ENCODE data around the gene HSPA4. TPM values are rescaled to one million over a fixed set of nuclear protein-coding genes. Genes with fewer than 3 reads are reported as not detected.
"Not testable (repeated sequence)": the region's sequence is repeated elsewhere in the genome, so short reads cannot be mapped to it uniquely, and the experiment has no call there.

HSPA4 gene
- total RNA-seq (2014; rRNA removed; shearing (Covaris generic); ENCODE audit: low replicate concordance): 300 and 358 TPM in 2 replicates

DNA sequence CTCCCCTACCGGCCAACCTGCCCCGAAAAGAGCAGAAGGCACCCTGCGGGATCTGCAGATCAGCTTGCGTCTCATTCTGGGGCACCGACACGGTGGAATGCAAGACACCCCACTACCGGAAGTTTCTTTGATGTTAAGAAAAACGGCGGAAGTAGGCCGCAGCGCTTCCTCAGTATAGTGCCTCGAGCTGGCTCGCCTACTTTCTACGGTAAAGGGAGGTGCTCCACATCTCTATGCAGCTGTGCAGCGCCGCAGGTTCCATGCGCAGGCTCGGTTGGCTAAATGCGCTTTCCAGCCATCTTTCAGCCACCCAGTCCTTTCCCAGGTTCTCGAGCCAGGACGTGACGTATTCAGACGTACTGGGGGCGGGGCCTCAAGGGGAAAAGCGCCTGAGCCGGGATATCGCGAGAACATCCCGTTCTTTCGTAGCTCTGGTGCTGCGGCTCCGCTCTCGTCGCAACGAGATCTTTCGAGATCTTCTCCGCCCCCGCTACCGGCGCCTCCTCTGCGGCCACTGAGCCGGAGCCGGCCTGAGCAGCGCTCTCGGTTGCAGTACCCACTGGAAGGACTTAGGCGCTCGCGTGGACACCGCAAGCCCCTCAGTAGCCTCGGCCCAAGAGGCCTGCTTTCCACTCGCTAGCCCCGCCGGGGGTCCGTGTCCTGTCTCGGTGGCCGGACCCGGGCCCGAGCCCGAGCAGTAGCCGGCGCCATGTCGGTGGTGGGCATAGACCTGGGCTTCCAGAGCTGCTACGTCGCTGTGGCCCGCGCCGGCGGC is at the start of gene HSPA4:
TSS of gene HSPA4 (plus strand) at position 472 of the 775 bp plus-strand sequence. CDS start at position 710, 238 bp downstream.
- Histone ChIP-seq H3K9me3 (peaks cover 2% of the 10 kb centered on the region; the same call in 1 of the 2 replicates), H3K4me3 (peak within 1 kb of the TSS; percentile 95), H3K27me3 (no peaks in the 10 kb centered on the region), H3K36me3 (peaks cover 34% of the 10 kb centered on the region)
- DNase-seq: peak; percentile 99

DNA sequence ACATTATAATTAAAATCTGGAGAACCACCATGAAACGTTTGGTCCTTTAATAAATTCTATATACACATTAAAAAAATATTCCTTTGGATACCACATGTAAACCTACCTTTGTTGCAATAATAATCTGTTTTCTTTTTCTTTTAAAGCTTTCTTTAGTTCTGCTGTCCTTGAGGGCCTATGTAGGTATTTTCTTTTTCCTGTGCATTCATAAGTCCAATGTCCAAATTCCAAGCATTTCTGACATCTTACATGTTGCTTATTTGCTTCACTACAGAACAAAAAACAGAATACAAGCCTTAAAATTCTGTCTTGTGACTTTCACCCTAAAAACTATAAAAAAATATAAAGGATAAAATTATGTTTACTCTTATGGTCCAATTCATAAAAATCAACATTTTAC is 45.2 kb upstream of the HSPA4 start:
- H3K27me3 ChIP-seq: no peaks in the 10 kb centered on the region
- no peaks in the 10 kb centered on the region for H3K9me3 ChIP-seq
- no peak overlapping the region for H3K4me3 ChIP-seq
- H3K36me3 ChIP-seq: peaks cover 40% of the 10 kb centered on the region
- no peak for DNase-seq

DNA sequence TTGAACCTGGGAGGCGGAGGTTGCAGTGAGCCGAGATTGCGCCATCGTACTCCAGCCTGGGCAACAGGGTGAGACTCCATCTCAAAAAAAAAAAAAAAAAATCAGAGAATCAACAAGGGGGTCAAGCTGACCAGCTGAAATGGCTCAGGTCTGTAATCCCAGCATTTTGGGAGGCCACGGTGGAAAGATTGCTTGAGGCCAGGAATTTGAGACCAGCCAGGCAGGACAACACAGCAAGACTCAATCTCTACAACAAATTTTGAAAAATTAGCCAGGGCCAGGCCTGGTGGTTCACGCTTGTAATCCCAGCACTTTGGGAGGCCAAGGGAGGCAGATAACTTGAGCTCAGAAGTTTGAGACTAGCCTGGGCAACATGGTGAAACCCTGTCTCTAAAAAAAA is 43.4 kb upstream of the HSPA4 start:
- not testable (repeated sequence) for H3K4me3 ChIP-seq, DNase-seq, H3K27me3 ChIP-seq, H3K9me3 ChIP-seq
- peaks cover 37% of the 10 kb centered on the region for H3K36me3 ChIP-seq

DNA sequence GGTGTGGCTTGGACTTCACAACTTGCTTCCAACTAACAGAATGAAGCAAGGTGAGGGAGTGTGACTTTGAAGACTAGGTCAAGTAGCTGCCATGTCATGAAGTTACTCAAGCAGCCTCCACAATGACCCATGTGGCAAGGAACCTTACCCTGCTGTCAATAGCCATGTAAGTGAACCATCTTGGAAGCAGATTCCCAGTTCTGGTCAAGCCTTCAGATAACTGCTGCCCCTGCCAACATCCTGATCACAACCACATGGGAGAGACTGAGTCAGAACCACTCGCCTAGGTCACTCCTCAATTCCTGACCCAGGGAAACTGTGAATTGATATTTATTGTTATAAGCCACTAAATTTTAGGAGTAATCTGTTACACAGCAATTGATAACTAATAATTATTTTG is 36.3 kb upstream of the HSPA4 start:
- peaks cover 2% of the 10 kb centered on the region; the same call in 1 of the 2 replicates for H3K9me3 ChIP-seq
- DNase-seq: no peak
- H3K27me3 ChIP-seq: no peaks in the 10 kb centered on the region
- no peak overlapping the region for H3K4me3 ChIP-seq
- H3K36me3 ChIP-seq: peaks cover 23% of the 10 kb centered on the region

DNA sequence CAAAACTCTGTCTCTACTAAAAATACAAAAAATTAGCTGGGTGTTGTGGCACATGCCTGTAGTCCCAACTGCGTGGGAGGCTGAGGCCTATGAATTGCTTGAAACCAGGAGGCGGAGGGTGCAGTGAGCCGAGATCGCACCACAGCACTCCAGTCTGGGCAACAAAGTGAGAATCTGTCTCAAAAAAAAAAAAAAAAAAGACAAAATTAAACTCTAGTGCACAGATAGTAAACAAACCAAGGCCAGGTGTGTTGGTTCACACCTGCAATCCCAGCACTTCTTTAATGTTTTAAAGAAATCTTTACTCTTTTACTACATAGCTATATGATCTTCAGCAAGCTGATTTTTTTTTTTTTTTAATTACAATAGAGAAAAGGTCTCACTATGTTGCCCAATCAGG is 33.8 kb upstream of the HSPA4 start:
- Histone ChIP-seq H3K27me3 (no peaks in the 10 kb centered on the region), H3K4me3 (no peak overlapping the region), H3K36me3 (peaks cover 29% of the 10 kb centered on the region), H3K9me3 (no peaks in the 10 kb centered on the region)
- no peak for DNase-seq

DNA sequence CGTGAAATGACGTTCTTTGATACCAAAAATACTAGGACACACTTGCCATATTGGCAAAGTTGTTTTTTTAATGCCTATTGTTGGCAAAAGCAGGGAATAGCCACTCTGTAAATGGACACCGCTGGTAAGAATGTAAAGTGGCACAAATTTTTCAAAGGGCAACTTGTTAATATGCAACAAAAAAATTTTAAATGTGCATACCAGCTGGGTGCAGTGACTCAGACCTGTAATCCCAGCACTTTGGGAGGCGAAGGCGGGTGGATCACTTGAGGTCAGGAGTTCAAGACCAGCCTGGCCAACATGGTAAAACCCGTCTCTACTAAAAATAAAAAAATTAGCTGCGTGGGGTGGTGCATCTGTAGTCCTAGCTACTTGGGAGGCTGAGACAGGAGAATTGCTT is 32.3 kb upstream of the HSPA4 start:
- DNase-seq, H3K4me3 ChIP-seq, H3K9me3 ChIP-seq, H3K27me3 ChIP-seq: not testable (repeated sequence)
- peaks cover 39% of the 10 kb centered on the region for H3K36me3 ChIP-seq

DNA sequence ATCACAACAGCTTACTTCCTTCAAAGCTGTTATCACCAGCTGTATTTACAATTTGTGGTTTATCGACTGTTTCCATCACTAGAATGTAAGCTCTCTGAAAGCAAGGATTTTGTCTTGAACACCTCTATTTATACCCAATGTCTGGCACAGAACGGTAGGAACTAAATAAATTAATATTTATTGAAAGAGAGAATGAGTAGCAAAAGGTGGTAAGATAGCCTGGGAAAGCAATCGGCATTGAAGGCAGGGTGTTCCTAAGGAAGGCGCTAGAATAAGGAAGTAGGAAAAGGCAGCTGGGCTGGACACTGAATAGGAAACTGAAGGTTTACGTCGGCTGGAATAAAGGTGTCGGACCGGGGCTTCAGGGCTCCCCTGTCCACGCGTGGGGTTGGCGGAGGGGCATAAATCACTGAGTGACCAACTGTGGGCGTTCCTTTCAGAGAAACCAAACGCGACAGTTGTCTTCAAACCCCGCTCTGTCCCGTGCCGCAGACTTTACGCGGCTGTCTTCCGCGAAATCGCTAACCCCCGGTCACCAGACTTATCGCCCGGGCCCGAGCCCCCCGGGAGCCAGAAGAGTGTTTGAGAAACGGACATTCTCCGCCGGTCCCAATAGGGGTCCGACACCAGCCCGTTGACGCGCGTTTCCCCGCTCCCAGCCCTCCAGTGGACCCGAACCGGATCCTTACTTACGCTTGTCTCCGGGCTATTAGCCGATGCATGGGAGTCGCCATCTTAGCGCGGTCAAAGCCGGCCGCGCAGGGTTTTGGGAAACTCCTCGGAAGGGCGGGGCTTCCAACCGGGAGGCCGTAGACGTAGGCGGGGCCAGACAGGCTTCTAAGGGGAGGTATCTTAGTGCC is 25.8 kb upstream of the HSPA4 start, which contains the start of gene ZCCHC10:
TSS of gene ZCCHC10 (minus strand) at position 746 of the 860 bp plus-strand sequence. CDS start at position 734, 12 bp downstream.
- Histone ChIP-seq H3K4me3 (peak within 1 kb of the TSS; percentile 99), H3K36me3 (peaks cover 25% of the 10 kb centered on the region), H3K9me3 (no peaks in the 10 kb centered on the region), H3K27me3 (no peaks in the 10 kb centered on the region)
- DNase-seq: peak; percentile 95

DNA sequence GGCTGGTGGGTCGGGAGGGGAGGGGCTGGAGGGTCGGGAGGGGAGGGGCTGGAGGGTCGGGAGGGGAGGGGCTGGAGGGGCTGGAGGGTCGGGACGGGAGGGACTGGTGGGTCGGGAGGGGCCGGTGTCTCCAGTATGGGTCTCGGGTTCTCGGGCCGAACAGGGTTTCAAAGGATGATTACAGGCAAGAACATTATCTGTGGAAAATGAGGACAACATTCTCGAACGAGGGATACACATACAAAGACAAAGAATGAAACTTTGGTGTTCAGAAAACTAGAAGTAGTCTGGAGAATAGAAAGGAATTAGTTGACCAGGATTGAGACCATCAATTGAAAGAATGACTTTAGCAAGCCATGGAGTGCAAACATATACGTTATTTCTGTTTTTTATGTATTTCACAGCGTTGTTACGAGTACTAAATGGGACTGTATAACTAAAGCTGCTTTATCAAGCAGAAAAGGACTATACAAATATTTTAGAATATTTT is 25.1 kb upstream of the HSPA4 start:
- DNase-seq: no peak
- Histone ChIP-seq H3K9me3 (no peaks in the 10 kb centered on the region), H3K36me3 (peaks cover 23% of the 10 kb centered on the region), H3K27me3 (no peaks in the 10 kb centered on the region), H3K4me3 (peak overlapping the region; percentile 99)

DNA sequence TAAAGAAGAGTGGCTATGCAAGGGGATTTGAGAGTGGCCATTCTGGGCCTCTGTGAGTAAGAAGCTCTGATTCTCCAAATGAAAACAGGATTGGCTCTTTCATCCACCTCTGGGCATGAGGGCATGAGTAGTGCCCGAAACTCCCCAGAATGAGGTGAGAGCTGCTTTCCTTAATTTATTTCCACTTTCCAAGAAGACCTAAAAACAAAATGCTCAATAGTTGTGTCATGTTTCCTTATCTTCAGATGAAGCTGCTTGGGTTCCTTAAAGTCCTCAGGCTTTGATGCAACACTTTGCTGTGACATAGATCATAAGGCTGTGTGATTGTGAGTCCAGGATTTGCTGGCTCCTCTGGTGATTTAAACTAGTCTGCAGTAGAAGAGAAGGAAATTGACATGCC is 22.4 kb upstream of the HSPA4 start:
- DNase-seq: no peak
- H3K9me3 ChIP-seq: no peaks in the 10 kb centered on the region

DNA sequence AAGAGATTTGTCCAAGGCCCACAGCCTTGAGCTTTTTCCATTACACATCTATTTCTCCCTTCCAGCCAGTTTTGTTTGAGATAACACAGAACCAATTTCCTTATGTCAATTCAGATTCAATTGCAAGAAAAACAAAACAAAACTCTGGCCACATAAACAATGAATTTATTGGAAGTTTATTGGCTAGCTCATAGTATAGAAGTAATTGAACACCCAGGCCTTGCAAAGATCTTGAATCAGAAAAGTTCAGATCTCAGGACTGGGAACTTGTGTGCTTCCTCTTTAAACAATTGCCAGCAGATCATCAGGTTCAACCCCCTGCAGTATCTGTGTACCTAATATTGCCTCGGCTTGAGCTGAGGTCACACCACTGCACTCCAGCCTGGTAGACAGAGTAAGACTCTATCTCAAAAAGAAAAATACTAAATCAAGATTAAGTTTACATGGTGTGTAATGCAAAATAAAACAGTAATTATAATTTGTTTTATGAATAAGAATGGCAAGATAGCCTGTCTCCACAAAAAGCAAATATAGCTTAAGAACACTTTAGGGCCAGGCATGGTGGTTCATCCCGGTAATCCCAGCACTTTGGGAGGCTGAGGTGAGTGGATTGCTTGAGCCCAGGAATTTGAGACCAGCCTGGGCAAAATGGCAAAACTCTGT is 21.3 kb upstream of the HSPA4 start:
- Histone ChIP-seq H3K36me3 (peaks cover 4% of the 10 kb centered on the region; the same call in 1 of the 2 replicates), H3K27me3 (no peaks in the 10 kb centered on the region), H3K9me3 (no peaks in the 10 kb centered on the region), H3K4me3 (no peak overlapping the region)
- no peak for DNase-seq

More for the DNA sequence above, 22.4 kb upstream of the HSPA4 start:
- H3K36me3 ChIP-seq: peaks cover 7% of the 10 kb centered on the region; the same call in 1 of the 2 replicates
- H3K4me3 ChIP-seq: no peak overlapping the region
- H3K27me3 ChIP-seq: no peaks in the 10 kb centered on the region

DNA sequence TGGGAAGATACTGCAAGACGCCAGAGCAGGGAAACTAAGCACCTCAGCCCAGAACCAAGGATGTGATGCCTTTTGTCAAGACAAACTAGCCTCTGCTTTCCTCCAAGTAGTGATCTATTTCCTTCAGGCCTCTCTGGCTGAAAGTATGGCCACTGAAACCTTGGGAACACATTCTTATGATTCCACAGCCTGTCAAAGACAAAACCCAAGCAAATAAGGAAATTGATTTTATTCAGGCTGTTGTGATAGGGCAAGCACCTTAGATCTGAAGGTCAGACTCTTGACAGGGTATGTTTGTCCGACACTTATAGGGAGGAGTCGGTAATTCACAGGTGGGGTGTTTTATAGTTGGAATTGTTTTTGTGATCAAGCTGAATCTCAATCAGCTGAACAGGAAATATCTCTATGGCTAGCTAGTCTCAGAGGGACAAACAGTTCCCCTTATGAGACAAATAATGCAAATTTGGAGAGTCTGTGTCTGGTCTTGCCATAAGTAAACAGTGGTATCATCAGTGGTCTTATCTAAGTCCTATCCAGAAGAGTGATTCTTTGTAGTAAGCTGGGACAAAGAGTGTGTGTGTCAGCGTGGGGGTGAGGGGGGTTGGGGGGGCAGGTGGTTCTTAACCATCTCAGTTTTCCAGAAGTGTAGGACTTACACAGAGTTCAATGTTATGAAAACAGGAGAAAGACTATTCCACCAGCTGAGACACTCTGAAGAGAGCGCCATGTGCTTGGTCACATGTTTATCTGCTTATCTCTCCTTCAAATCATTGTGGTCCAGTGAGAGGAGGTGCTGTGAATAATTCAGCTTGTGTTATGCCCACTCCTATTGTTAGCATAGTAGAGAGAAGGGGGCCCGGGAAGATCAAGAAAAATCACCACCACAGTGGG is 18.7 kb upstream of the HSPA4 start:
- H3K4me3 ChIP-seq: no peak overlapping the region
- H3K36me3 ChIP-seq: no peaks in the 10 kb centered on the region
- DNase-seq: no peak
- no peaks in the 10 kb centered on the region for H3K27me3 ChIP-seq
- no peaks in the 10 kb centered on the region for H3K9me3 ChIP-seq

DNA sequence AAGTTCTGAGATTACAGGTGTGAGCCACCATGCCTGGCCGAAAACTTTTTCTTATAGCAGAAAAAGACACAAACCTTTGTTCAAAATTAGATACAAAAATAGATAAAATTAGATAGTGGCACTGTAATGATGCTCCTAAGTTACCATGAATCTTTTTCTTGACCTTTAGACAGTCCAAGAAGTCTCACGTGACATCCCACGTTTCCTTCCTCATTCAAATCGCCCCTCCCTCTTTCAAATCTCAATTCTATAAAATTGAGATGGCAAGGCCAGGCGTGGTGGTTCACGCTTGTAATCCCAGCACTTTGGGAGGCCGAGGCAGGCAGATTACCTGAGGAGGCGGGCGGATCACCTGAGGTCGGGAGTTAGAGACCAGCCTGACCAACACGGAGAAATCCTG is 17.7 kb upstream of the HSPA4 start:
- Histone ChIP-seq H3K36me3 (no peaks in the 10 kb centered on the region), H3K9me3 (no peaks in the 10 kb centered on the region), H3K4me3 (no peak overlapping the region), H3K27me3 (no peaks in the 10 kb centered on the region)
- no peak for DNase-seq

DNA sequence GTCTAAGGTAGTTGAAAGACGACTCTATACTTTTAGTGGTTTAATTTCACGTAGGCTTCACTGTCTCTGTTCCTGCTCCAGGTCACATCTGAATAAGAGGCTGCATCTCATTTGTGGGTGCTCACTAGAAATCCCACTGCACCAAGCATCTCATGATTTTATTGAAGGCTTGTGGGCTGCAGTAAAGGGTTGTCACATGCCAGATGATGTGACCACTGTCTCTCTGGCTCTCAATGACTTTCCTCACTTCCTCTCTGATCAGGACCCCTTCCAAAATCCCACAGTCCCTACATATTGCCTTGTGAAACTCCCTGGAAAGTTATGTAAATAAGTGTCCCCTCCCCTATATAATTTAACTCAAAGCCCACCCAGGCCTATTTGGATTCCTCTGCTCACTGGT is 16.6 kb upstream of the HSPA4 start:
- DNase-seq: no peak

DNA sequence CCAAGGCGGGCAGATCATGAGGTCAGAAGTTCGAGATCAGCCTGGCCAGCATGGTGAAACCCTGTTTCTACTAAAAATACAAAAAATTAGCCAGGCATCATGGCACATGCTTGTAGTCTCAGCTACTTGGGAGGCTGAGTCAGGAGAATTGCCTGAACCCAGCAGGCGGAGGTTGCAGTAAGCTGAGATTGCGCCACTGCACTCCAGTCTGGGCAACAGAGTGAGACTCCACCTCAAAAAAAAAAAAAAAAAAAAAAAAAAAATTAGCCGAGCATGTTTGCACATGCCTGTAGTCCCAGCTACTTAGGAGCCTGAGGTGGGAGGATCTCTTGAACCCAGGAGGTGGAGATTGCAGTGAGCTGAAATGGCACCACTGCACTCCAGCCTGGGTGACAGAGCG is 15.1 kb upstream of the HSPA4 start:
- not testable (repeated sequence) for H3K4me3 ChIP-seq

More for the DNA sequence above, 16.6 kb upstream of the HSPA4 start:
- H3K27me3 ChIP-seq: no peaks in the 10 kb centered on the region
- no peaks in the 10 kb centered on the region for H3K36me3 ChIP-seq
- H3K4me3 ChIP-seq: no peak overlapping the region
- H3K9me3 ChIP-seq: no peaks in the 10 kb centered on the region

DNA sequence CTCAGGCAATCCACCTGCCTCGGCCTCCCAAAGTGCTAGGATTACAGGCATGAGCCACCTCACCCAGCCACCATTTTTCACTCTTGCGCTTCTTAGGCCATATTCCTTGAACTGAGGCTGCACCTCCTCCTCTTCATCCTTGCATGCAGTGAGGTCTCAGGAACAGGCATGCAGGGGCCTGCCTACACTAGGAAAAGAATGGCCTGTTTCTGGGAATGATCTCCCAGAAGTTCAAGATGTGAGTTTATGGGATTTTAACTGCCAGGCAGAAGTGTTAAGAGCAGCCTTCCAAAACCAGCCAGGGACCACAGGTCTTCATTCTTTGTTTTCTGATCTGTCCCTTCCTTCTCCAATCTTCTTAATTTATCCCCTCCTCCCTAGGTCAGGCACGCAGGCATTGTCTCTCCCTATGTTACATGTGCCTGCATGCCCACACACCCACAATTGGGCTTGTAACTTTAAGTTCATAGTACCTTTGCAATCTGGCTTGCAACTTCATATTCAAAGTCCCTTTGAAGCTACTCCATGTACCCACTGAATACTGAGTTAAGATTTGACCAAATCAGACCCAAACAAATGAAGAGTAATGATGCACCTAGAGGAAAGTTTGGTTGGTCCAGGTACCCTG is 10.5 kb upstream of the HSPA4 start:
- DNase-seq: no peak
- H3K9me3 ChIP-seq: no peaks in the 10 kb centered on the region
- H3K4me3 ChIP-seq: no peak overlapping the region
- H3K36me3 ChIP-seq: no peaks in the 10 kb centered on the region
- H3K27me3 ChIP-seq: no peaks in the 10 kb centered on the region

More for the DNA sequence above, 15.1 kb upstream of the HSPA4 start:
- not testable (repeated sequence) for DNase-seq, H3K27me3 ChIP-seq, H3K9me3 ChIP-seq, H3K36me3 ChIP-seq
